ENCODE measurements around the gene NOP9. TPM values are rescaled to one million over a fixed set of nuclear protein-coding genes. Genes with fewer than 3 reads are reported as not detected.

Gene NOP9
- total RNA-seq, 3 donors from 2014 or later: 18.4 to 21.0 (median 19.0) TPM

DNA sequence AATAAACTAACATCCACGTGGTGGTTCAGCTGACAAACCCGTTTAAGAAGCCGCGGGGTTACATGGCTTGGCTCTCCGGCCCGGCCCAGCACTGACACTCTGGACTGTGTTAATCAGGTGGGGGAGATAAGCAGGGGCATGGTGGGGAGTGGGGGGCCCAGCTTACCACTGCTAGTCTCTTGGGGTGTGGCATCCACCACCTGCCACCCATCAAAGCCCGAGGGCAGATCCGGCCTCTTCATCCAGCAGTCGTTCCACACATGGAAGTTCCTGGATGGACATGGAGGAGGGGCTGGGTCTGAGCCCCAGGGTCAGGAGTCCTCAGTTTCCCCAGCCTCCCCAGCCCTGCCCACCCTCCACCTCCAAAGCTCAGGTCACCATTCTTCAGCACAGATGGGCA lies 41.5 kb upstream of the NOP9 start:
- Histone ChIP-seq H3K4me3 (no peak overlapping the region), H3K9me3 (no peaks in the 10 kb centered on the region), H3K36me3 (no peaks in the 10 kb centered on the region), H3K27me3 (no peaks in the 10 kb centered on the region), H3K27ac (no peak overlapping the region), H3K4me1 (no peaks in the 10 kb centered on the region)
- no peak for DNase-seq (ENCODE audit: low spot score in 2 of 2)
- no peak for TF ChIP-seq POLR2AphosphoS5 (IDR thresholded peaks at IDR 0.05)
- TF ChIP-seq POLR2A (IDR thresholded peaks at IDR 0.05): no peak
- TF ChIP-seq, protein P1, sequence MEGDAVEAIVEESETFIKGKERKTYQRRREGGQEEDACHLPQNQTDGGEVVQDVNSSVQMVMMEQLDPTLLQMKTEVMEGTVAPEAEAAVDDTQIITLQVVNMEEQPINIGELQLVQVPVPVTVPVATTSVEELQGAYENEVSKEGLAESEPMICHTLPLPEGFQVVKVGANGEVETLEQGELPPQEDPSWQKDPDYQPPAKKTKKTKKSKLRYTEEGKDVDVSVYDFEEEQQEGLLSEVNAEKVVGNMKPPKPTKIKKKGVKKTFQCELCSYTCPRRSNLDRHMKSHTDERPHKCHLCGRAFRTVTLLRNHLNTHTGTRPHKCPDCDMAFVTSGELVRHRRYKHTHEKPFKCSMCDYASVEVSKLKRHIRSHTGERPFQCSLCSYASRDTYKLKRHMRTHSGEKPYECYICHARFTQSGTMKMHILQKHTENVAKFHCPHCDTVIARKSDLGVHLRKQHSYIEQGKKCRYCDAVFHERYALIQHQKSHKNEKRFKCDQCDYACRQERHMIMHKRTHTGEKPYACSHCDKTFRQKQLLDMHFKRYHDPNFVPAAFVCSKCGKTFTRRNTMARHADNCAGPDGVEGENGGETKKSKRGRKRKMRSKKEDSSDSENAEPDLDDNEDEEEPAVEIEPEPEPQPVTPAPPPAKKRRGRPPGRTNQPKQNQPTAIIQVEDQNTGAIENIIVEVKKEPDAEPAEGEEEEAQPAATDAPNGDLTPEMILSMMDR (IDR thresholded peaks at IDR 0.05): no peak
- intact Hi-C loops (cut with DNase I; ENCODE audit: low total_unique reads): no loop called here

DNA sequence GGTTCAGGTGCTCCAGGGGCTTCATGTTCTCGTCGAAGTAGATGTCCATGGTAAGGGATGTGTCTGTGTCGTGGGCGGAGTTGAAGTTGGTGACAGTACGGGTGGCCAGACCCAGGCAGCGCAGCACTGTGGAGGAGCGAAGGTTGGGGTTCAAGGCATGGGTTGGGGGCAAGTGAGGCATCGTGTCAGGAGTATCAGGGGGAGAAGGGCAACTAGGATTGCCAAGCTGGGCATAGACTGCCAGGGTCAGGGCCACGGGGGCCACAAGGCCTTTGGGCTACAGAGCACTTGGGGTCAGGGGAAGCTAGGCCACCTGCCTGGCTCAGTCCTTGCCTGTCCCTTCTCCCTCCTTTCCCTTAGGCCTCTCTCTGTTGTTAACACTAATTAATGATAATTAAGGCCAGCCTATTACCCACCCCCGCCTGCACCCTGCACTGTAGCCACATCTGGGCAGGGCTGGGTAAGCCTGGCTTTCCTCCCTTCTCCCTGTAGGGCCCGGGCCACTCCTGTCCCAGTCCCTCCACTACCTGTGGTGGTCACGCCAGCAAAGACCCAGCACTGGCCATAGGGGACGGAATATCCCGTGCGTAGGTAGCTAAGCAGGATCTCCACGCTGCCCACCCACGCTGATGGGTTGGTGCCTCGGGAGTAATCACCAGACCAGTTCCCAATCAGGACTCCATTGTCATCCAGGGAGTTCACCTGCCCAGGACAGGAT lies 40.9 kb upstream of the NOP9 start:
- H3K27ac ChIP-seq: peak overlapping the region; percentile 82 to 83
- peak overlapping the region in 1 of 3 donors; percentile 7 for H3K4me3 ChIP-seq
- no peaks in the 10 kb centered on the region for H3K27me3 ChIP-seq
- DNase-seq (ENCODE audit: low spot score in 2 of 2): no peak
- H3K9me3 ChIP-seq: no peaks in the 10 kb centered on the region
- TF ChIP-seq, protein P1 (IDR thresholded peaks at IDR 0.05): no peak
- TF ChIP-seq POLR2A (IDR thresholded peaks at IDR 0.05) (no peak), POLR2AphosphoS5 (IDR thresholded peaks at IDR 0.05) (no peak)
- intact Hi-C loops (cut with DNase I; ENCODE audit: low total_unique reads): no loop called here
- H3K36me3 ChIP-seq: no peaks in the 10 kb centered on the region
- no peaks in the 10 kb centered on the region for H3K4me1 ChIP-seq

DNA sequence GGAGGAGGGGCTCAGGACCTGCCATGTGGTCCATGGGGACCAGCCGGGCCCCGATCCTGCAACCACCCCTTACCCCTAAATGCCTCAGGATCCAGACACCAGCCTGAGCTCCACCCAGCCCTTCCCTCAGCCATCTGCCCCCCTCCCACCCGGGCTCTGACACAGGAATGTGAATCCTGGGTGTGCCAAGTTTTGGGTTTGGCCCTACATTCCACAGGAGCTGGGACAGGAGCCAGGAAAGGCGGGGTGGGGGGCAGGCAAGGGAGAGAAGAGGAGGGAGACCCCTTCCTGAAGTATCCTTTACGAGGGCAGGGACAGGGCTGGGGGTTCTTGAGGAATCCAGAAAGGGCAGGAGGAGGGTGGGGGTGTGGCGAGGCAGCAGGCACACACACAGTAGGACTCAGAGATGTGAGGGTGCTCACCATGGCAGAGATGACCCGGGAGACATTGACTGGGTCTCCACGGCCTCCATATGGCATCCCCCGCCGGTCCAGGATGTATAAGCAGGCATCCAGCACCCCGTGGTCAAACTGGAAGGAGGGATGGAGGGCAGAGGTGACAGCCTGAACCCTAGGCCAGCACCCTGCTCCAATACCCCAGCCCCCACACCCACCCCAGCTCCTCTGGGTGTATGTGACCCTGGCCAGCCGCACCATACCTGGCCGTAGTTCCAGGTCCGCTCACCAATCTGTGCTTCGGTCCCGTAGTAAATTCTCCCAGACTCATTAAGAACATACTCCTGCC lies 40.2 kb upstream of the NOP9 start:
- no peak for TF ChIP-seq POLR2A (IDR thresholded peaks at IDR 0.05)
- TF ChIP-seq, protein P1 (IDR thresholded peaks at IDR 0.05): no peak
- TF ChIP-seq POLR2AphosphoS5 (IDR thresholded peaks at IDR 0.05): no peak
- Histone ChIP-seq H3K9me3 (no peaks in the 10 kb centered on the region), H3K4me1 (no peaks in the 10 kb centered on the region), H3K27me3 (no peaks in the 10 kb centered on the region), H3K27ac (peak overlapping the region; percentile 82 to 83), H3K36me3 (no peaks in the 10 kb centered on the region), H3K4me3 (peak overlapping the region in 1 of 3 donors; percentile 7)
- peak in 1 of 2 donors; percentile 55 for DNase-seq (ENCODE audit: low spot score in 2 of 2)
- intact Hi-C loops (cut with DNase I; ENCODE audit: low total_unique reads): no loop called here

DNA sequence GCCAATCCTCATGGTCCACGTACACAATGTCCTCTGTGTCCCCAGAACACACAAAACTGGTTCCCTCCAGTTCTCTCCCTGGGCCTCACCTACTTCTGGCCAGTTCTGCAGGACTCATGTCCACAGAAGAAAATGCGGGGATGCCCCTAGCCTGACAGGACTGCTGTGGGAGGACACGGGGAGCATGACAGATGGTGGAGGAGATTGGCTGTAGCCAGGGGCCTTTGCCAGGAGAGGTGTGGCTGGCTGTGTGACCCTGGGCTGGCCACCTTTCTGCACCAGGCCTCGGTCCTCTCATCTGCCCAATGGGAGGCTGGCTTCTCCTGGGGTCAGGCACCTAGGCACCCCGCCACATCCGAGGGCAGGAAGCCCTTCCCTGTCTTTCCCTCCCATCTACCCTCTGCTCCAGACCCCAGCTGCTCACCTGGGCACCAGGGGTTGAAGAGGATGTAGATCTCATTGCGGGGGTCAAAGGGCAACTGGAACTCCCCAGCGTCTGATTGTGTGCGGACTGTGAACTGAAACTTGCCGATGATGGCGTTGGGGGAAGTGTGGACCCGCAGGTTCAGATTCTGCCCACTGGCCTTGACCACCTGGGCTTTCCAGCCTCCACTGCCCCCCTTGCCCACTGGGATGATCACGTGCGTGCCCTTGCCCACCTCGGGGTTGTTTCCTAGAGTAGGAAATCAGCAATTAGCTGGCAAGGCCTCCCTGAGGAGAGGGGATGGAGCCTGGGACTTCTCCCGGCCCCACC lies 39.4 kb upstream of the NOP9 start:
- H3K27ac ChIP-seq: peak overlapping the region; percentile 82 to 83
- no peaks in the 10 kb centered on the region for H3K4me1 ChIP-seq
- intact Hi-C loops (cut with DNase I; ENCODE audit: low total_unique reads): no loop called here
- no peaks in the 10 kb centered on the region for H3K9me3 ChIP-seq
- no peaks in the 10 kb centered on the region for H3K36me3 ChIP-seq
- no peak overlapping the region for H3K4me3 ChIP-seq
- H3K27me3 ChIP-seq: no peaks in the 10 kb centered on the region
- DNase-seq (ENCODE audit: low spot score in 2 of 2): peak in 1 of 2 donors; percentile 41
- TF ChIP-seq POLR2AphosphoS5 (IDR thresholded peaks at IDR 0.05) (peak in 1 of 3 donors; percentile 23), POLR2A (IDR thresholded peaks at IDR 0.05) (no peak)
- TF ChIP-seq, protein P1 (IDR thresholded peaks at IDR 0.05): no peak
